Glomerular endothelial cell (primary cell): Measurements from ENCODE around the gene CUTC. TPM values are rescaled to one million over a fixed set of nuclear protein-coding genes. Genes with fewer than 3 reads are reported as not detected.
A peak's percentile ranks its signal among the peaks of the same experiment; 100 is the strongest.
"Not testable (repeated sequence)": the region's sequence is repeated elsewhere in the genome, so short reads cannot be mapped to it uniquely, and the experiment has no call there.

Experiments
- DNase-seq: peaks from one replicate; pipeline ENCODE4 v3.0.0-alpha.2; 2011; ENCODE audit warnings: low read depth, low spot score; ENCODE audit errors: extremely low read depth
- total RNA-seq: library from RNA; depleted of rRNA; stranded (reverse); fragments of >200 nt; gene quantifications from 2 replicates; pipeline ENCODE4 v1.2.3, GENCODE V29; 2015

The CUTC gene, protein sequence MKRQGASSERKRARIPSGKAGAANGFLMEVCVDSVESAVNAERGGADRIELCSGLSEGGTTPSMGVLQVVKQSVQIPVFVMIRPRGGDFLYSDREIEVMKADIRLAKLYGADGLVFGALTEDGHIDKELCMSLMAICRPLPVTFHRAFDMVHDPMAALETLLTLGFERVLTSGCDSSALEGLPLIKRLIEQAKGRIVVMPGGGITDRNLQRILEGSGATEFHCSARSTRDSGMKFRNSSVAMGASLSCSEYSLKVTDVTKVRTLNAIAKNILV
- total RNA-seq: 10.2 and 13.1 TPM in 2 replicates

DNA sequence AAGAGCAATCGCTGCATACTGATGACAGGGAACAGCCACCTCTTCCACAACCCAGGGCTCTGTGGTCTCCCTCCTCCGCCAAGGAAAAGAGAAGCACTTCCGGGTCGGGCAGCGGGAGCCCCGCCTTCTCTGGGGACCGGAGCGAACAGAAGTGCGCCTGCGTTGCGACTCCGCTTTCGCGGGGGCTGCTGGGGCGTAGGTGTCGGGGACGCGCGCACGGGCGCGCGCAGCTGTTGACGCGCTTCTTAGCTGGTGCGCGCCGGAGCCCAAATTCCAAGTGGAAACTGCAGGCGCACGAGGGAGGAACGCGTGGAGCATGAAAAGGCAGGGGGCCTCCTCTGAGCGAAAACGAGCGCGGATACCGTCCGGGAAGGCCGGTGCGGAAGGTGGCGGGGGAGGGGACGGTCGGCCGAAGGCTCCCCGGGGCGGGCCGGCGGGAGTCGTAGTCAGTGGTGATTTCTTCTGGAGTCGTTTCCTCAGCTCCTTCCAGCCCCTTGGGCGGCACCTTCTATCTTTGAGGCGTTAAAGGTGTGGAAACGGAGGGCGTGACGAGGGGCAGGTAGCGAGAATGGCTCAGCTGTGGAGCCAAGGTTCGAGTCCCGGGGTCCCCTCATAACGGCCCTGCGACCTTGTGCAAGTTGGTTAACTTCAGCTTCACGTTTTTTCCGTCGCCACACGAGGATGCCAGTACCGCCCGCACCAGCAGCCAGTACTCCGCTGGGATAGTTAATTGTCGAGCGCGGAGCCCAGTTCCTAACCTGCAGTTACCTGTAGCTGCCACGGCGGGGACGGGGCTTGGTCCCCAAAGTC, at the start of gene CUTC, which contains the start of gene COX15:
CUTC (plus strand) TSS at position 202 of the 810 bp plus-strand sequence; CDS start at position 317, 115 bp downstream.
COX15 (minus strand) TSS at position 95 of the 810 bp plus-strand sequence; CDS start at position 17, 78 bp downstream.
- peak; percentile 78 for DNase-seq

DNA sequence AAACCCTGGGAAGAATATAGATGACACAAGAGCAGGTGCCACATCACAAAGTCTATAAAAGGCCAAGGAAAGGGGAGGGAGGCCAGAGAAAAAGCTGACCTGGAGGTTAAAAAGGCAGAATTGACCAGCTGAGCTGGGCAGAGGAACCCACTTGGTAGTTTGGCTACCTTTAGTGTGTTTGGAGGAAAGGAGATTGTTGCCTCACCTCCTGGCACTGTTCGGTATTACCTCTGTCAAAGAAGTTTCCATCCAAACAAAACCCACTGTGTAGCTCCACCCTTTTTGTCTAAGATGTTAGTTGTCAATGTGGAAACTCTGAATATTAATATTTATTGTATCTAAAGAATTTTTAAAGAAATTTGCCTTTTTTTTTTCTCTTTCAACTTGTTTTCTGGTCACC, 49.3 kb upstream of the CUTC start:
- no peak for DNase-seq

DNA sequence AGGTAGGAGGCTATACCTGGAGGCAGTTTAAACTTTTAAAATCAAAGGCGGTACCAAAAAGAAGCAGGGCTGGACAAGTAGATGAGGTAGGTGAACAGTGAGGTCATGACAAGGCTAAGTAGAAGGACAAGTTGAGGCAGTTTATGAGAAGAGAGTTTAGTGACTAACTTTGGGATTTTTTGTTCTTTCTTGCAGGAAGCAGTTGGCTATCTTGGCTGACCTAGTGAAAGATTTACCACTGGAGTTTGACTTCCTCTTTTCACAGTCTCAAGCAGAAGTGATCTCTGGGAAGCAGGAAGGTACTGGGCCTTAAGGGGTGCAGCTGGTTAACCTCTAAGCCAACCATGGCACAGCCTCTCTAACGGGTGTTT, 46.5 kb upstream of the CUTC start:
- DNase-seq: no peak

DNA sequence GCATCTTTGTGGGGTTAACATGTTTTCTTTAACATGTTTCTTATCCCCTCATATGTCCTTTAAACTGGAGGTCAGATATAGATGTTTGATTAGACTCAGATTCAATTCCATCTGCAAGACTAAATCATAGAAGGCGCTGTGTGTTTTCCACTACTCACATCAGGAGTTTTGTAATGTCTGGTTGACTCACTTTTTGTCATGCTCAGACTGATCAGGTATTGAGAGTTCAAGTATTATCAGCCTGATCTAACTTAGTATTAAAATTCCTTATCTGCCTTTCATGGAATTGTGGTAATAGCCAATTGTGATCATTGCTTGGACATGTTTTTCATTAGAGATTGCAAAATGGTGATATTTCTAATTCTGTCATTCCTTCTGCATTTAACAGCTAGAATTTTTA, 42.6 kb upstream of the CUTC start:
- no peak for DNase-seq

DNA sequence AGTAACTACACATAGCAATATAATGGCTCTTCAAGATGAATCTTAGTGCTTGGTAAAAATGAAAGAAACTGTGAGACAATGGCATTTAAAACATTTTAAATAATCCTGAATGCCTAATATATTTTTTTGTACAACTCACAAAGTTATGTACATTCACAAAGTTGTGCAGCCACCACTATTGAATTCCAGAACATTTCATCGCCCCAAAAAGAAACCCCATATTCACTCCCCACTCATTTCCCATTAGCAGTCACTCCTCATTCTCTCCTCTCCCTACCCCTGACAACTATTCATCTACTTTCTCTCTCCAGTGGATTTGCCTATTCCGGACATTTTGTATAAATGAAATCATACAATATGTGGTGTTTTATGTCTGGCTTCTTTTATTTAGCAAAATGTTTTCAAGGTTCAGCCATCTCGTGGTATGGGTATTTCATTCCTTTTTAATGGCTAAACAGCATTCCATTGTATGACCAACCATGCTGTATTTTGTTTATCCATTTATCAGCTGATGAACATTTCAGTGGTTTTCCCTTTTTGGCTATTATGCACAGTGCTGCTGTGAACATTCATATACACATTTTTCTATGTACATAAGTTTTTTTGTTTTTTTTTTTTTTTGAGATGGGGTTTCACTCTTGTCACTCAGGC, 38.0 kb upstream of the CUTC start:
- DNase-seq: no peak

DNA sequence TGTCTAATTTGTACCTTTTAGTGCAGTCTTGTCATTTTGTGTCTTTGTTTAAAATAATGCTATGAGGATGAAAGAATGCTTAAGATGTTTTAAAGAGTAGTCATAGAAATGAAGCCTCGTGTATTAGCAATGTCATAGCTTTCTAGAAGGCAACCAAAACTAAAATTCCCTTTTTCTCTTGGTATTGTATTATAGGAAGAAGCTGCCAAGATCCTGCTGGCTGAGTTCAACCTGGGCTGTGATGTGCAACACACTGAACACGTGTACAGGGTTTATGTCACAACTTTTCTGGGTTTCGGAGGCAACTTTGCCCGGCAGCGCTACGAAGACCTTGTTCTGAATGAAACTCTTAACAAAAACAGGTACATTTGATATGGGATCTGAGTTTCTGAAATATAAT, 36.3 kb upstream of the CUTC start:
- no peak for DNase-seq

DNA sequence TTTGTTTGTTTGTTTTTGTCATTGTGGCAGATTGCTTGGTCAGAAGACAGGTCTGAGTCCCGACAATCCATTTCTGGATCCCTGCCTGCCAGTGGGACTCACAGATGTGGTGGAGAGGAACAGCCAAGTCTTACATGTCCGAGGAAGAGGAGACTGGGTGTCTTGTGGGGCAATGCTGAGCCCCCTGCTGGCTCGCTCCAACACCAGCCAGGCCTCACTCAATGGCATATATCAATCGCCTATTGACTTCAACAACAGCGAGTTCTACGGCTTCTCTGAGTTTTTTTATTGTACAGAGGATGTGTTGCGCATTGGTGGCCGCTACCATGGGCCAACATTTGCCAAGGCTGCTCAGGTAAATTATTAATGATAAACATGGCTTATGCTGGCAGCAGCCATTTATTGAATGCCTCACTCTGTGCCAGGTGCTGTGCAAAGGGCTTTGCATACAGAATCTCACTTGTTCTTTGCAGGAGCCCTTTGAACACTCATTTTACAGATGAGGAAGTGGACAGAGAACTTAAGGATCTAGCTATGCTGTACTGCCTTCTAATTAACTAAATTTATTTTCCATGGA, 33.4 kb upstream of the CUTC start:
- DNase-seq: no peak

DNA sequence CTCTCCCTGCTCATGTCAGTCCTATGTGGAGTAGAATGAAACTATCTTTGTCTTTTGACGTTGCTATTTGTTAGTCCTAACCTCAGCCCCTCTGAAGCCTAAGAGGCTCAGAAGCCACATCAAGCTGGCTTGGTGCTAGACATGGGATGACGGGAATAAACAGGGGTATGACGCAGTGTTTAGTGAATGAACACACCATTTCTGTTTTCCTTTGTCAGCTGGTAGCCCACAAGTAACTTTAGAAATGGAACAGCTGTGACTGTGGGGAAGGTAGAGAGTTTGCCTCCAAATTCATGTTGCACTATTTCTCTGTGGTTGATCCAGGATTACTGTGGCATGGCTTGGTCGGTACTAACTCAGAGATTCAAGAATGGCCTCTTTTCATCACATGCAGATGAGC, 31.4 kb upstream of the CUTC start:
- DNase-seq: no peak

DNA sequence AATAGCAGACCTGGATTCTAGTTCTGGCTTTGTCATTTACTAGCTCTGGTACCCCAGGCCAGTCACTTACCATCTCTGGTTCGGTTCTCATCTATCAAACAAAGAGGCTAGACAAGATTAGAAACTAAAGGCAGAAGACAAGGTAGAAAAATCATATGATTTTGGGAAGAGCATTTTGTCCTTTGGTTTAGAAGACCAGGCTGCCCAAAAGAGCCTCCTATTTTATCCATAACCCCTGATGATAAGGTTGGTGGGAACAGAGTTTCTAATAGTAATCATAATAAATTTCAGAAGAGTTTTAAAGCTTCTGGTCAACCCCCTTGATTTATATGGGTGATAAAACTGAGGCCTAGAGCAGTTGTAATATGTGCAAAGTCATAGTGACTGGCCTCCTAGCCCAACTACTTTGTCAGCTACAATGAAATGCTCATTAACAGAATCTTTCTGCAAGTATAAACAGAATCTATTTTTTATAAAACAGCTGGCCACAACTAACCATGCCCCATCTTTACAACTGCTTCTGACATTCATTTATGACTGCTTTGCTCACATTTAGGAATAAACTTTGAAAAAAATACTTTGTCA, 23.5 kb upstream of the CUTC start:
- no peak for DNase-seq

DNA sequence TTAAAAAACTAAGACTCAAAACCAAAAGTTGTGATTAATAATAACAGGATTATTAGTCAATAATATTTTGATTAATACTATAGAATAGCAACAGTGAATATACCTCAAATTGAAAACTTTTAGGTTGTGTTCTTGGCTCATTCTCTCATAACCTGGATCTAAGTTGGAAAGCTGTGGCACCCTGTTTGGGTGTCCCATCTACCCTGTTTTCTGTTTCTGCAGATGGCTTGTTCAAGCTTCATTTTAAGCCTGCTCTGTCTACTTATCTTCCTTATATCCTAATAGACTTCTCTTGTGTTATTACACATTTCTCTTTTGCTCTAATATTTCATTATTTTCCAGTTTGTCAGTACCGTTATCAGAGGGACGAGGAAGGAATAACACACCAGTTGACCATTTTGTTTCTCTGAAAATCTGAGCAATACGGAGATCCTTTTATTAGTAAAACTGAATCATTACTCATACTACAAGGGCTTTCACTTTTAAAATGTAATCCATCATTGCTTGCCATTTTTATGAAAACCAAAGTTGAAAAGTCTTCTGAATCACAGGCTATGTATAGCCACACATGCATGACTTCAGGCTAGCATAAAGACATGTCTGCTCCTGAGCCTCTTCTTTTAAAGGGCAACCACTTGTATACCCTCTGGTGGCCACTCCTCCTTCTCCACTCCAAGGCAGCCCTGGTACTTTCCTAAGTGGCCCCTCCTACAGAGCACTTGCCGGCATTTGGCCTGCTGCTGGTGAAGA, 22.4 kb upstream of the CUTC start:
- no peak for DNase-seq

DNA sequence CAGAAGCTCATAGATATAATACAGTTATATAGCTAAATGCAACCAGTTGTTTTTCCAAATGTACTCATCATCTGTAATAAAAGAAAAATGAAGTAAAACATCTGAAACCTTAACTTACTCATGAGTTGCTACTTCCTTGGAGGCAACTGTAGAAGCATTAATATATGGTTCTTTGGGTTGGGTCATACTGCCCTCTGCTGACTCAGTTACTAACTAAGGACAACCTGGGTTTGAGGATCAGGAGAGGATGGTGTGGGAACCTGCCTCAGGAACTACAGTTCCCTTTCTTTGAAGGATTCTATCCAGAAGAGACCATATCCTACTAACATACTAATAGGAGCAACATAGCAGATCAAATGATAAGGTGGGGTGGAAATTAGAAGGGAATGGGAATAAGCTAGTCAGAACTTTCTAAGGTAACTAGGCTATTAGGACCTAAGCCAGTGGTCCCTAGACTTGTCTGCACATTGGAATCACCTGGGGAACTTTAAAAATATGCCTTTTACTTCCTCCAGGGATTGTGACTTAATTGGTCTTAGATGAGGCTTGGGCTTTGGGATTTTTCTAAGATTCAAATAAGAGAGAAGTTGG, 20.8 kb upstream of the CUTC start:
- peak; percentile 33 for DNase-seq

DNA sequence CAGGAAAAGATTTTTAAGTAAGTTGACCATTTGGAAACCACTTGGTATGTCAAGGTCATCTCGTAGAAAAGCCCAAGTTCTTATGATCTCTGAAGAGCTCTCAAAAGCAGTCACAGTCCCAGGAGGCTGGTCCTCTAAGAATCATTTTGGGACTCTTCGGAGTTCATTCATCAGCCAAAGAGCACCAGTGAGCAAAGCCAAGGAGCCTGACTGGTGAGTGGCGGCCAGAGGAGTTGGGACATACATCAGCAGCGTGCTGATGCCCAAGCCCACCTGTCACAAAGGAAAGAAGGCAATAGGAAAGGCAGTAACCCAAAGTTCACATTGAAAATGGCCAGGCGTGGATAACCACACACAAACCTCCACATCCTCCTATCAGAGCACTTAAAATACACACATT, 17.6 kb upstream of the CUTC start:
- no peak for DNase-seq

DNA sequence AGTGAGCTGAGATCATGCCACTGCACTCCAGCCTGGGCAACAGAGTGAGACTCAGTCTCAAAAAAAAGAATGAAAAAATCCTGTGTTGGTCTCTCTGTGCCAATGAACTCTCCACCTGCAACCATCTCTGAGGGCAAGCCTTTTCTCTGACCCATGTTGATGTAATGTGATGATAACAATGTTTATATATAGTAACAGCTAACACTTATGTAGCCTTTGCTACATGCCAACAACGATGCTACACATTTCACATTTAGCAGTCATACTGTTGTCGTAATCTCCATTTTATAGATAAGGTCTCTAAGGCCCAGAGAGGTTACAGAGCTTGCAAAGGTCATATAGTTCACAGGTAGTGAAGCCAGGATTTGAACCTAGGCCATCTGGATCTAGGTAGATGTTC, 11.6 kb upstream of the CUTC start:
- DNase-seq: no peak

DNA sequence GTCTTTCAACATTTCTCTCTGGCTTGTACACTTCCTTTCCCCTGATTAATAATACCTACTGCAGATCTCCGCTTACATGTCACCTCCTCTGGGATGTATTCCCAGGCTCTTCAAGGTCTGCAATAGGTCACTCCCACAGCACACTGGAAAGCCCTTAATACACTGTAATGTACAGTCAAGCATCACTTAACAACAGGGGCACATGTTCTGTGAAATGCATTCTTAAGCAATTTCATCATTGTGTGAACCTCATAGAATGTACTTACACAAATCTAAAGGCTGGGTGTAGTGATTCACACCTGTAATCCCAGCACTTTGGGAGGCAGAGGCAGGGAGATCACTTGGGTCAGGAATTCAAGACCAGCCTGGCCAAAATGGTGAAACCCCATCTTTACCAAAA, 2.0 kb upstream of the CUTC start:
- no peak for DNase-seq

DNA sequence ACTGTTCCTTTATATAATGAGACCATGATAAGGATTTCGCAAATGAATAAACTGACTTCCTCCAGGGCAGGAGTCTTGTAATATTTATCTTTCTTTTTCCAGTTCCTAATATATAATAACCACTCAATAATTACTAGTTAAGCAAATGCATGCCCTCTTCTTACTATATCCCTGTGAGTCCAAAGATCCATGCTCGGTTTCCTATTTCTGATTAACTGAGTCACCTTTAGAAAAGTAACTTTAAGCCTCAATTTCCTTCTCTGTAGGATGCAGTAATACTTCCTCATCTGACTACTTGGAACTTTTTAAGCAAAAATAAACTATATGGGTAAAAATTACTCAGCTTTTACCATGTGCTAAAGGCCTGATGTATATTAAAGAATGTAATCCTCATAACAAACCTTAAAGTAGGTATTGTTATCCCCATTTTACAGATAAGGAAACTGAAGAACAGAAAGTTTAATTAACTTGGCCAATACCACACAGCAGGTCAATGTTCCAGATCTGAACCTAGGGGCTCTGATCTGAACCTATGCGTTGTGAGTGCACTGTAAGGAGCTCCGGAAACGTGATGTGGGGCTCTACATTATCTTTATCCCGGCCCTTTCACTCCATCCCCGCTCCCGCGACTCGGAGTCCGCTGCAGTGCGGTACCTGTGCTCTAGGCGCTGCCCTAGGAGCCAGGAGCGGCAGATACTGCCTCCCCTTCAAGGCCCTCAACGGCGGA, 565 bp upstream of the CUTC start:
- DNase-seq: no peak

DNA sequence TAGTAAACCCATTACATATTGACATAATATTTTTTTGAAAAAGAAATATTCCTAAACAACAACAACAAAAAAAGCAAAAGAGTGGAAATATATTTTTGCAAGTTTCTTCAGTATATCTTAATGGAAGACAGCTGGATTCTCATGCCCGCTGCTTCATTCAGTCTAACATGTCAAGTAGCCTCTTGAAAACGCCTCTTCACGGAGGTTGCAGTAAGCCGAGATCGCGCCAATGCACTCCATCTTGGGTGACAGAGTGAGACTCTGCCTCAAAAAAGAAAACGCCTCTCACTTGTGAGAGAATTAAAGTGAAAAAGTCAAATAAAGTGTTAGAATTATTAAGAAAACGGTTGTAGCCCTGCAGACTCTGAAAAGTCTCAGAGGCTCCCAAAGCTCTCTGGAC, 1.3 kb downstream of the CUTC start:
- no peak for DNase-seq

DNA sequence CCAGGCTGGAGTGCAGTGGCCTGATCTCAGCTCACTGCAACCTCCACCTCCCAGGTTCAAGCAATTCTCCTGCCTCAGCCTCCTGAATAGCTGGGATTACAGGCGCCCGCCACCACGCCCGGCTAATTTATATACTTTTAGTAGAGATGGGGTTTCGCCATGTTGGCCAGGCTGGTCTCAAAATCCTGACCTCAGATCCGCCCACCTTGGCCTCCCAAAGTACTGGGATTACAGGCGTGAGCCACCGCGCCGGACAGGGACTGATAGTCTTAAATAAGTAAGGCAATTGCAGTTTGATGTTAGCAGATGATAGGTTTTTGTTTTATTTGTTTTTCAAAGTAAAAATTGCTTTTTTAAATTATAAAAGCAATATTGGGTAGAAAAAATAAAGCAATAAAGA, 2.1 kb downstream of the CUTC start:
- not testable (repeated sequence) for DNase-seq

DNA sequence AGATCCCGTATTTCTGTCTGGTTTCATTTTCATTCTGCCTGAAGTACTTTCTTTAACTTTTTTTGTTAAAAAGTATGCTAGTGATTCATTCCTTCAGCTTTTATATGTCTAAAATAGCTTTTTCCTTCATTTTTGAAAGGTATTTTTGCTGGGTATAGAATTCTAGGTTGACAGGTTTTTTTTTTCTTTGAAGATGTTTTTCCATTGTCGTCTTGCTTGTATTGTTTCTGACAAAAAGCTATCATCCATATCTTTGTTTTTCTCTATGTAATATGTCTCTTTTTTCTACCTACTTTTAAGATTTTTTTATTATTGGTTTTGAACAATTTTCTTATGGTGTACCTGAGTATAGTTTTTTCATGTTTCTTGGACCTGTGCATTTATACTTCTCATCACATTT, 8.2 kb downstream of the CUTC start:
- DNase-seq: no peak

DNA sequence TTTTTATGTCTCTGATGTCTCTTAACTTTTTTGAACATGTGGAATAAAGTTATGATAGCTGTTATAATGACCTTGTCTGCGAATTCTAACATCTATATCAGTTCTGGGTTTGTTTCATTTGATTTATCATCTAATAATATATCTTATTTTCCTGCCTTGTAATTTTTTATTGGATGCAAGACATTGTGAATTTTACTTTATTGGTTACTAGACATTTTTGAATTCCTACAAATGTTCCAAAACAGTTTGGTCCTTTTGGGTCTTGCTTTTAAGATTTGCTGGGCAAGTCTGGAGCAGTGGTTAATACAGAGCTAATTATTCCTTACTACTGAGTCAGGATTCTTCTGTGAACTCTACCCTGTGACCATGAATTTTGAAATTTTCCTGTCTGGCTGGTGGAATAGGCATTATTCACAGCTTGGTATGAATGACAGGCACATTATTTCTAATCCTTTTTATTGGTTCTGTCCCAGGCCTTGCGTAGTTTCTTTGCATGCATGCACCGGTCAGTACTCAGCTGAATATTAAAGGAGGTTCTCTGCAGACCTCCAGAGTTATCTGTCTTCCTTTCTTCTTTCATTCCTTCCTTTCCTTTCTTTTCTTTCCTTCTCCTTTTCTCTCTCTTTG, 9.0 kb downstream of the CUTC start:
- no peak for DNase-seq
